OCI-LY1 (cell line): ENCODE results near the gene PTPRG.

ENCODE experiments used
- H2AFZ ChIP-seq: fragments of 200-600 bp; sonication (generic), shearing (Covaris generic); 2 replicates; pipeline ENCODE4 v1.6.0; 2014; ENCODE audit warnings: antibody characterized with exemption, mild to moderate bottlenecking, low read length
- H3F3A ChIP-seq: fragments of 200-600 bp; sonication (generic), shearing (Covaris generic); 2 replicates; pipeline ENCODE4 v1.6.0; 2014; ENCODE audit warnings: mild to moderate bottlenecking, antibody characterized with exemption, low read length, moderate library complexity; ENCODE audit not compliant: insufficient read depth
- H3K27ac ChIP-seq: fragments of 200-600 bp; sonication (generic); 2 replicates; pipeline ENCODE4 v1.5.1; 2014; ENCODE audit warnings: low read length, mixed run types, mild to moderate bottlenecking, low read depth; ENCODE audit not compliant: poor library complexity, severe bottlenecking
- H3K27me3 ChIP-seq: fragments of 200-600 bp; sonication (generic); 2 replicates; pipeline ENCODE4 v1.6.0; 2014; ENCODE audit warnings: antibody characterized with exemption, mild to moderate bottlenecking, low read length, moderate library complexity; ENCODE audit not compliant: insufficient read depth
- H3K36me3 ChIP-seq: fragments of 200-600 bp; sonication (generic); 2 replicates; pipeline ENCODE4 v1.6.1; 2014; ENCODE audit warnings: mild to moderate bottlenecking, antibody characterized with exemption, low read length, moderate library complexity, mixed read lengths; ENCODE audit not compliant: insufficient read depth
- H3K4me1 ChIP-seq: fragments of 200-600 bp; sonication (generic); 2 replicates; pipeline ENCODE4 v1.5.1; 2014; ENCODE audit warnings: mild to moderate bottlenecking, low read length, moderate library complexity; ENCODE audit not compliant: insufficient read depth, severe bottlenecking
- H3K4me2 ChIP-seq: fragments of 200-600 bp; sonication (generic), shearing (Covaris generic); 2 replicates; pipeline ENCODE4 v1.6.1; 2014; ENCODE audit warnings: low read length
- H3K4me3 ChIP-seq: fragments of 200-600 bp; sonication (generic); 2 replicates; pipeline ENCODE4 v1.5.1; 2014; ENCODE audit warnings: low read length, low read depth, mild to moderate bottlenecking, mixed read lengths; ENCODE audit not compliant: poor library complexity, severe bottlenecking
- H3K79me2 ChIP-seq: fragments of 200-600 bp; shearing (Covaris generic); 2 replicates; pipeline ENCODE4 v1.6.1; 2016; ENCODE audit warnings: mixed run types, low read length, mixed read lengths; ENCODE audit not compliant: insufficient read depth
- H3K9ac ChIP-seq: fragments of 200-600 bp; sonication (generic), shearing (Covaris generic); 2 replicates; pipeline ENCODE4 v1.6.1; 2014; ENCODE audit warnings: mild to moderate bottlenecking, low read length, mixed read lengths
- H3K9me2 ChIP-seq: fragments of 200-600 bp; sonication (generic), shearing (Covaris generic); 2 replicates; pipeline ENCODE4 v1.6.1; 2014; ENCODE audit warnings: low read depth, mild to moderate bottlenecking, low read length, mixed read lengths
- H3K9me3 ChIP-seq: fragments of 200-600 bp; shearing (Covaris generic); 2 replicates; pipeline ENCODE4 v1.6.1; 2014; ENCODE audit warnings: low read length, mixed read lengths
- H4K20me1 ChIP-seq: fragments of 200-600 bp; sonication (generic), shearing (Covaris generic); 2 replicates; pipeline ENCODE4 v1.6.0; 2016; ENCODE audit warnings: mild to moderate bottlenecking, low read length; ENCODE audit not compliant: insufficient read depth
- EZH2 ChIP-seq: fragments of 200-600 bp; sonication (generic), shearing (Covaris generic); IDR thresholded peaks from 2 replicates; pipeline ENCODE4 v1.8.0; 2017; ENCODE audit warnings: borderline replicate concordance, mixed run types, mild to moderate bottlenecking, antibody characterized with exemption, low read length, moderate library complexity, mixed read lengths
- TF ChIP-seq, protein P1 (sequence below): fragments of 200-600 bp; sonication (generic), shearing (Covaris generic); IDR thresholded peaks from 2 replicates; pipeline ENCODE4 v1.5.1; 2017; ENCODE audit warnings: mild to moderate bottlenecking, antibody characterized with exemption, low read length, moderate library complexity, mixed read lengths

Gene PTPRG

DNA sequence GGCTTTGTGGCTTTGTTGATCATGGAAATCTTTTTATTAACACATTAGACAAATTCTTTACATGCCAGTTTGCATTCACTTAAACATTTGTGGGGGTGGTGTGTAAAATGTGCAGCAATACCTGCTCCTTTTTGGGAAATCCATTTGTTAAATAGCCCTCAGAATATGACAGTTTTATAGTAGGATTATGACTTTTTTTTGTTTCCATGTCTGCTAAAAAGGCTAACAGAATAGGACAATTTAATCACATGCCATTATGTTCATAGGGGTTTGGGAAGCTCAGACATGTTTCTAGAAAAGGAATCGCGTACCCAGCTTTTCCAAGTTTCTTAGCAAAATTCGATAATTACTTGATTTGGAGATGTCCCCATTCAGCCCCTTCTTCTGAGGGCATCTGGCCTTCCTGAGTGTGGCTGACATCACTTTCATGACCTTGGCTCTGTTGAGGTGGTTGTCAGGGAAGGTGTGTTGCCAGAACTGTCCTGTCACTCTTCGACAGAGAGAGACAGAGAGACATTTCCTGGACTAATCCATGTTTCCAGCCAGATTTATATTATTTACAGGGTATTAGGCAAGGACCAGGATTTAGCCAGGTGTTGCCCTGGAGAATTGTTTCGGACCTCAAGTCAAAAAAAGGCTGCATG, 126.4 kb downstream of the PTPRG start:
- no peaks in the 10 kb centered on the region for H3K4me1 ChIP-seq
- no peak overlapping the region for H3K27ac ChIP-seq
- no peak overlapping the region for H3K9ac ChIP-seq
- no peak overlapping the region for H2AFZ ChIP-seq
- no peaks in the 10 kb centered on the region for H3K9me2 ChIP-seq
- TF ChIP-seq, protein P1, sequence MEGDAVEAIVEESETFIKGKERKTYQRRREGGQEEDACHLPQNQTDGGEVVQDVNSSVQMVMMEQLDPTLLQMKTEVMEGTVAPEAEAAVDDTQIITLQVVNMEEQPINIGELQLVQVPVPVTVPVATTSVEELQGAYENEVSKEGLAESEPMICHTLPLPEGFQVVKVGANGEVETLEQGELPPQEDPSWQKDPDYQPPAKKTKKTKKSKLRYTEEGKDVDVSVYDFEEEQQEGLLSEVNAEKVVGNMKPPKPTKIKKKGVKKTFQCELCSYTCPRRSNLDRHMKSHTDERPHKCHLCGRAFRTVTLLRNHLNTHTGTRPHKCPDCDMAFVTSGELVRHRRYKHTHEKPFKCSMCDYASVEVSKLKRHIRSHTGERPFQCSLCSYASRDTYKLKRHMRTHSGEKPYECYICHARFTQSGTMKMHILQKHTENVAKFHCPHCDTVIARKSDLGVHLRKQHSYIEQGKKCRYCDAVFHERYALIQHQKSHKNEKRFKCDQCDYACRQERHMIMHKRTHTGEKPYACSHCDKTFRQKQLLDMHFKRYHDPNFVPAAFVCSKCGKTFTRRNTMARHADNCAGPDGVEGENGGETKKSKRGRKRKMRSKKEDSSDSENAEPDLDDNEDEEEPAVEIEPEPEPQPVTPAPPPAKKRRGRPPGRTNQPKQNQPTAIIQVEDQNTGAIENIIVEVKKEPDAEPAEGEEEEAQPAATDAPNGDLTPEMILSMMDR = no peak
- no peak for TF ChIP-seq EZH2
- H3K4me2 ChIP-seq = no peak overlapping the region
- no peaks in the 10 kb centered on the region for H3K79me2 ChIP-seq
- H4K20me1 ChIP-seq = no peaks in the 10 kb centered on the region
- no peaks in the 10 kb centered on the region for H3K9me3 ChIP-seq
- no peaks in the 10 kb centered on the region for H3F3A ChIP-seq
- H3K4me3 ChIP-seq = no peak overlapping the region
- no peaks in the 10 kb centered on the region for H3K36me3 ChIP-seq
- H3K27me3 ChIP-seq = no peaks in the 10 kb centered on the region

DNA sequence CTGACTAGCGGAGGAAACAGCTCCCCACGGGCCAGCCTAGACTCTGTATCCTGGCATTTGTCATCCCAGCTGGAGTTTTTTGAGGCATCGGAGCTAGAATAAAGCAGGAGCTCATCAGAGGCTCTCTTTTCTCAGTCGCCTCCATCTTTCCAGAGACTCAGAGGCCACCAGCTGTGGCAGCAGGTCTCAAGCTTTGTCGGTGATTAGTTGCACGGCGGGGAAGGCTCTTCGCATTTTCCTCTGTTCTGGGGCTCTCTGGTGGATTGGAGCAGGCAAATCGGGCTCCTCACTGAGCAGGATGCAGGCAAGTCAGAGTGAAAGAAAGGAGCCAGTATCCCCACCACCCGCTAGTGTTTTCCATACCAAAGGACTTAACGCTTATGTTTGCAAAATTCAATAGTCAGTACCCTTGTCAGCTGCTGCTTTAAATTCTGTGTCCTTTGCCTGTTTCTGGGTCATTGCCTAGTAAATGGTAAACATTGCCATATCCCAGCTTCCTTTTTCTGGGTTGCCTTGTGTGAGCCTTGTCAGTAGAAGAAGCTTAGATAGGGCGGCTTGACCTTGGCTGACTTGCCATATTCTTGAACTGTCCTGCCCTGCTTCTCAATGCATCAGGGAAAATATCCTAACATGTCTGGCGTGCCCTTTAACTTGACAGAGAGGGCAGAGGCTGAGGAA, 127.1 kb downstream of the PTPRG start:
- TF ChIP-seq, protein P1 = no peak
- TF ChIP-seq EZH2 = no peak
- H3F3A ChIP-seq = no peaks in the 10 kb centered on the region
- no peaks in the 10 kb centered on the region for H3K9me2 ChIP-seq
- H2AFZ ChIP-seq = no peak overlapping the region
- H3K27ac ChIP-seq = no peak overlapping the region
- no peak overlapping the region for H3K9ac ChIP-seq
- H3K4me1 ChIP-seq = no peaks in the 10 kb centered on the region
- no peak overlapping the region for H3K4me2 ChIP-seq
- H3K4me3 ChIP-seq = no peak overlapping the region
- no peaks in the 10 kb centered on the region for H3K9me3 ChIP-seq
- no peaks in the 10 kb centered on the region for H4K20me1 ChIP-seq
- no peaks in the 10 kb centered on the region for H3K79me2 ChIP-seq
- H3K27me3 ChIP-seq = no peaks in the 10 kb centered on the region
- H3K36me3 ChIP-seq = no peaks in the 10 kb centered on the region

DNA sequence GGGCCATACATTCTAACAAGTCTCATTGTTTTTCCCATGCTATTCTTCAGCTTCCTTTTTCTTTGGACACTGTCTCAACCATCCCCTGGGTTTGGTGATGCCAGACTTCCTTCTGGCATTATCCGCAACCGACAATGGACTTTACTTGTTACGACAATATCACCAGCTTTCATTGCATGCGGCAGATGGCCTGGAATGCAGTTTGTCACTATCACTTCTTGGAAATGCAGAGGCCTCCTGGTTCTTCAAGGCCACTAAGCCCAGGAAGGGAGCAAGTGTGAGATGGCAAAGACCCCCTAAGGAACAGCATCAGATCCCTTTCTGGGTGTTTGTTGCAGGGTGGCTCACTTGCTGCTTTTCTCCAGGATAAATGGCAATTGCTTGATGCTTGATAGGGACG, 128.6 kb downstream of the PTPRG start:
- Histone ChIP-seq H3K9me3 (no peaks in the 10 kb centered on the region), H3K9ac (no peak overlapping the region), H2AFZ (no peak overlapping the region), H4K20me1 (no peaks in the 10 kb centered on the region), H3K36me3 (no peaks in the 10 kb centered on the region), H3K9me2 (no peaks in the 10 kb centered on the region), H3K27me3 (no peaks in the 10 kb centered on the region), H3K4me3 (no peak overlapping the region), H3K27ac (no peak overlapping the region), H3K4me1 (no peaks in the 10 kb centered on the region), H3F3A (no peaks in the 10 kb centered on the region), H3K79me2 (no peaks in the 10 kb centered on the region), H3K4me2 (no peak overlapping the region)
- TF ChIP-seq, protein P1 = no peak
- no peak for TF ChIP-seq EZH2
